Superior temporal gyrus (tissue), 1 donor: ENCODE measurements around the gene FAM185A.
"Not testable (repeated sequence)": the region's sequence is repeated elsewhere in the genome, so short reads cannot be mapped to it uniquely, and the experiment has no call there.

Experiments
- DNase-seq: peaks from one replicate; pipeline ENCODE4 v3.0.0-alpha.2; 2016; ENCODE audit errors: extremely low spot score

FAM185A gene

GRCh38 chr7:102778663-102779062 lies 29.9 kb downstream of the FAM185A start:
- not testable (repeated sequence) for DNase-seq

GRCh38 chr7:102780926-102781325 lies 32.1 kb downstream of the FAM185A start:
- DNase-seq: not testable (repeated sequence)

- DNase-seq: not testable (repeated sequence)
Observed at GRCh38 chr7:102788770-102789169, 40.0 kb downstream of the FAM185A start.

GRCh38 chr7:102790364-102791100 lies 41.7 kb downstream of the FAM185A start:
- DNase-seq: not testable (repeated sequence)

DNA sequence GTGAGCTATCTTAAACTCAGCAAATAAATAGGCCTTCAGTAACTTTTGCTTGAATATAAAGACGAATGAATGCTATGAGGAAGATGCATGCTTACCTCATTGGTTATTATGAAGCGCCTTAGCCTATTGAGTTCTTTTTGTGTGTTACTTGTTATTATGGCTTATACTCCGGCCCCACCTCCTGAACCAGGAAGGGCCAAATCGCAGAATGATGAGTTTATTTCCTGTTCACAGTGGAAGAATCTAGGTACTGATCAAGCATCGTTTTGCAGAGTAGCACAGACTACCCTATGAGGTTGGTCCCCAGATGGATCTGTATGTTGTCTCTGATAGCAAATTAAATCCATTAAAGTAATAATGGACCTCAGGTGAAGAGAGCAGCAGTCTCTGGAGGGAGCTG lies 42.6 kb downstream of the FAM185A start:
- peak; percentile 3 for DNase-seq

- DNase-seq: not testable (repeated sequence)
Observed at GRCh38 chr7:102791831-102792230, 43.0 kb downstream of the FAM185A start.

DNA sequence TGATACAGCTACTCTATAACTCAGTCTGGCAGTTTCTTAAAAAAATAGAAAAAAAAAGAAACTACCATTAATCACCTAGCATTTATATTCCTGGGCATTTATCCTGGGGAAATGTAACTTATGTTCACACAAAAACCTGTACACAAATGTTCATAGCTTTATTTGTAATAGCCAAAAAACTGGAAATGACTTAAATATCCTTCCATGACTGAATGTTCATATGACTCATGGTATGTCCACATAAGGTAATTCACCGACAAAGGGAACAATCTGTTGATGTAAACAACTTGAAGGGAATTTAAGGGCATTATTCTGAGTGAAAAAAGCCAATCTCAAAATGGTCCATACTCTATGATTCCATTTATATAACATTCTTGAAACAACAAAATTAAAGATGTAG lies 45.8 kb downstream of the FAM185A start:
- DNase-seq: not testable (repeated sequence)

GRCh38 chr7:102795987-102796595 lies 47.3 kb downstream of the FAM185A start:
- not testable (repeated sequence) for DNase-seq

GRCh38 chr7:102806613-102807012 lies 57.8 kb downstream of the FAM185A start:
- no peak for DNase-seq

- DNase-seq: peak; percentile 45
Observed at GRCh38 chr7:102810916-102811315, 62.1 kb downstream of the FAM185A start.

DNA sequence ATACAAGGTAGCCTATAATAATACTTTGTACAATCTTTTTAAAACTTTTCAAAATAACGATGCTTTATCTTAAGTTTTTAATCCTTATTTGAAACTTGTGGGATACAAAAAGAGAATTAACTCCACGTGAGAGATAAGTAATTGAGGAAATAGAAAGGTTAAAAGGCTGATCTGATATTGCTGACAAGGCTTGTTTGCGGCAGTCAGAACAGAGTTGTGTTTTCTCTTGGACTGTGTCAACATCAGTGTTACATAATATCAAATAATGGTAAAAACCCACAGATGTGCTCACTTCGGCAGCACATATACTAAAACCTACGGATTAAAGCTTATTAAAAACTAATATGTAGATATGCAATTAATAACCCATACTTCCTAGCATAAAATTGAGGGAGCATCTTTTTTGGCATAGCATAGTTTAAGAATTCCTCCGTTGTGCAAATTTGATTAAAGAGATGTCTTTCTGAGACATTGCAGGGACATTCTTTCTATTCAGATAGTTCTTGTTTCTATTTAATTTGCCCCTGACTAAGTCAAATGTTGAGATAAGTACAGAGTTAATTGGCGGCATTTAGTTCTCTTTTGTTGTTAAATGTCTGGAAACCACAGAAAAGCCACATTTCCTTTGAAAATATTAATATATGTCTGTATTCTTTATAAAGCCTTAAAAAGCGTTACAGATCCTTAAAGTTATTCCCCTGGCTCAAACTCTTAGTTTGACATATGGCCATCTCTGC lies 63.3 kb downstream of the FAM185A start:
- no peak for DNase-seq

DNA sequence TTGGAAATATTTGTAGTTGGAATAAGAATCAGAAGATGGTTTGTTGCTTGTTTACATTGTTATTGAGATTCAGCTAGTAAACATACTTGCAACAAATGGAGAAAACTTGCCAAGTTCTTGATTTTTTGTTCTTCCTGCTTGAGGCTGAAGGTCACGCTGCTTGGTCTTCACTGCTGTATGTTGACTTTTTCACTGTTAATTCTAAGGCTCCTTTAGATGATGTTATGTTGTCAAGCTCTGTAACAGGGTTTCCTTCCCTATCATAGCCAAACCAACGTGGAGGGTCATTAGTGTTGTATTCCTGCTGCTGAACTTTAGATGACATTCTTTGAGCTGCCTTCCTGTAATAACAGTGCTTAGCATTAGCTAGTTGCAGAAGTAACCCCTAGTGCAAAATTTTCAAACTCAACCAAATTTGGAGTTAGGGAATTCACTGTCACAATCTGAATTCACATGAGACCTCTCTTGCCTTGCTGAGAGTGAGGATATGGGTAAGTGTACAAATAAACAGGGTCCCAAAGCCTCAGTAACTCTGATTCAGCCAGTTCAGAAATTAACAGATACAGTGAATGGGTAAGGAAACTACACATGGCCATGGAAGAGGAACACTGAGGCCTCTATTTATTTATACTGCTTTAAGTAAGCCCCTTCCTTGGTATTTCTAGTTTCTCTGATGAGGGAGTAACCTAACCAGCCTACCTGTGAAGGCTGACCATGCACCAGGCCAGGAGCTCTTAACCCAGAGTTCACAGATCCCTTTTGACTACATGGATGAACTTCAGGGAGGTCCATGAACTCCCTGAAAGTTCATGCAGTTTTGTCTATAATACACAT lies 64.6 kb downstream of the FAM185A start:
- DNase-seq: no peak

GRCh38 chr7:102814025-102814471 lies 65.2 kb downstream of the FAM185A start:
- DNase-seq: no peak

DNA sequence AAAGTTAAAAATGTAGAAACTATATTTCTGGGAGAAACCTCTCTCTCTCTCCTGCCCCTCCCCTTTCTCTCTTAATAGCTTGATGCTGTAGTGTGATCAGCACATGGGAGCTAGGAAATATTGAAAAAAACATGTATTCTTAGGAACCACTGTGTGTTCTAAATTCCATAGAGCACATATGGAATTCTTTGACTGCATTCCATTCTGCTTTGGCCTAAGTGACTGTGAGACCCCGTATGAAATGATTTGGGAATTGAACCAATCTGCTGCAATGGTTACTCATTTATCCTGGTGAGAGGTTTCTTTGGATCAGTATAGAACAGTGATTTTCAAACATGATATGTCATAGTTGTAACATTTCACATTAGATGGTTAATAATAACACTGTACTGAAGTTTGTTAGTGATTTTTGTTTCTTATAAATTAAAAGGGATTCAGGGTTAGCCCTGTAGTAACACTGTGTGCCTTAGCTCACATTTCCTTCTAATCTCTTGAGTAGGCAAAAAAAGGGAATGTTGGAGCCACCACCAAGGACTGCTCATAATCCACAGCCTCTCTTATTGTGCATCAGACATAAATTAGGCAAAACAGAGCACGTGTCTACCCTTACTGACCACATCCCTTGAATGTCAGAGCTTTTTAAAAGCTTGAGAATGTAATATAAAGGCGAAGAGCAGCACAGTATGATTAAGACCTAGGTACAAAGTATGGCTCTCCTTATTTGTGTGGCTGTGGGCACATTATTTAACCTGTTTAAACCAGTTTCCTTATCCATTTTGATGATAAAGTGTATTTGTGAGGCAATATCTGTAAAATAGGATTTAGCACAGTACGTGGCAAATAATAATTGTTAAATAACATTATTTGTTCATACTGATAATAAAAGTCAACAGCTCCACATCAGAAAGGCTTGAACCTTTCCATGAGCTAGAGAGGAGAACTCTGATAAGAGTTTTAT lies 69.1 kb downstream of the FAM185A start:
- no peak for DNase-seq

DNA sequence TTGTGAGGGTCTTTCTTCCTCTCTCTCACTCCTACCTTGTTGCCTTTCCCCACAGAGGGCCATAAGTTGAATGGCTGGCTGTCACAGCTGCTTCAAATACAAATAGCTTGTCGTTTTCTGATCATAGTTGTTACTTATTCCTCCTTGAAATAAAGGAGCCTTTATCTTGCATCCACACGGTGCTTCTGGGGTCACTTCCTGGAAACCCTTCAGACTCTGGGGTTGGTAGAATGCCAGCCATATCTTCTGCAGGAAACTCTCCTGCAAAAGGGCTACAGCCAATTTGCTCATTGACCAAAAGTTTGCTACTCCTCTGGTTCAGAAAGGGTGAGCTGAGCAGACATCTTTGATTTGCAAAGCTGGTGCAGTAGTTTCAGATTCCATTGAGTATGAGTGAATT lies 70.4 kb downstream of the FAM185A start:
- no peak for DNase-seq

DNA sequence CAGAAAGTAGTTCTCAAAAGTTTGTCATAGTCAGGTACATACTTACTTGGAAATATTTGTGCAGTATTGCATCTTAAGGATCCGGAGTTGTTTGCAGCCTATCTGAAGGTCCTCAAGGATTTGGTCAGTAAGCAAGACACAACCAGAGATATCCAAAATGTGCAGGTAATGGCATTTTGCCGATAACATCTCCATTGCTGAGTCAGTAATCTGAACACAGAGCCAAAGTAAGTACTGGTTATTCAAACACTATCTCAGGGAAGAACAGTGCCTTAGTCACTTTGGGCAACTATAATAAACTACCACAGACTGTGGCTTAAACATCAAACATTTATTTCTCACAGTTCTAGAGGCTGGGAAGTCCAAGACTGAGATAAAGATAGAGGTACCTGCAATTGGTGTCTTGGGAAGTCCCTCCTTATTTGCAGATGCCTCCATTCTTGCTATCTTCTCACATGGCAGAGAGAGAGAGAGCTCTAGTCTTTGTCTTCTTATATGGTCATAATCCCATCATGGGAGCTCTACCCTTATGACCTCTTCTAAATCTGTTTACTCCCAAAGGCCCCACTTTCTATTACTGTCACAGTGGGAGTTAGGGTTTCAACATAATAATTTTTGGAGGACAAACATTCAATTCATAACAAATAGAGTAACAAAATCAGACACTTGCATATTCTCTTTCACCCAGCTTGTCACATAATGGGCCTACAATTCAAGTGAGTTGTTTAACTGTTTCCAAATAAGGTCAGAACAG lies 73.4 kb downstream of the FAM185A start:
- no peak for DNase-seq

DNA sequence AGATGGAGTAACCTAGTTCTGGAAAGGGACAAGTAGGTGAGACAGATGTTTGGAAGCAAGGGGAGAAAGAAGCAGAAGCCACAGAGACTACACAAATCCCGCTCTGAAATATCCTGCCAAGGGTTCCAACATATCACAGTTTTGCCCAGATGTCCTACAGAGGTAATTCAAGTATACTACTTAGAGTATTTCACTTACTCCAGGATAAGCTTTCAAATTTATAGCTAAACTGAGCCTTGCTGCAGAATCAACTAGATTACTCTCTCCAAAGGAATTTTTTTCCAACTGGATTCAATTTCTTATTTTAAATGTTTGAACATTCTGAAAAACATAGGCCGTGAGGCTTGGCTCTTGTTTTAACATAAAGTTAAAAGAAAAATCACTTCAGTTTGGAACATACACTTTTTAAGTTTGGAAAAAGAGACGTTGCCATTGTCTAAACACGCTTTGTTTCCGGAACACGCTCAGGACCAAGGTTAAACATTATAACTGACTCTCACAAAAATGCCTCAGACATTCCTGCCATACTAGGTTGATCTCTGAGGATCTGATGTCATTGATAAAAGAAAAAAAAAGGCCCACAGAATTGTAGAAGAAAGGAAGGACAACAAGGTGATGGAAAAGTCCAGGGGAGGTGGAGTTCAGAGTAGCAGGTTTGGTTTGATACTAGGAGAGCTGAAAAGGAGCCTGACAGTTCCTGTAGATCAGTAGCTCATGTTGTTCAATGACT lies 74.8 kb downstream of the FAM185A start:
- DNase-seq: no peak

GRCh38 chr7:102828286-102828685 lies 79.5 kb downstream of the FAM185A start:
- no peak for DNase-seq

- no peak for DNase-seq
Observed at GRCh38 chr7:102829075-102829474, 80.3 kb downstream of the FAM185A start.
